ENCODE results near the gene TM6SF1.

Gene TM6SF1

DNA sequence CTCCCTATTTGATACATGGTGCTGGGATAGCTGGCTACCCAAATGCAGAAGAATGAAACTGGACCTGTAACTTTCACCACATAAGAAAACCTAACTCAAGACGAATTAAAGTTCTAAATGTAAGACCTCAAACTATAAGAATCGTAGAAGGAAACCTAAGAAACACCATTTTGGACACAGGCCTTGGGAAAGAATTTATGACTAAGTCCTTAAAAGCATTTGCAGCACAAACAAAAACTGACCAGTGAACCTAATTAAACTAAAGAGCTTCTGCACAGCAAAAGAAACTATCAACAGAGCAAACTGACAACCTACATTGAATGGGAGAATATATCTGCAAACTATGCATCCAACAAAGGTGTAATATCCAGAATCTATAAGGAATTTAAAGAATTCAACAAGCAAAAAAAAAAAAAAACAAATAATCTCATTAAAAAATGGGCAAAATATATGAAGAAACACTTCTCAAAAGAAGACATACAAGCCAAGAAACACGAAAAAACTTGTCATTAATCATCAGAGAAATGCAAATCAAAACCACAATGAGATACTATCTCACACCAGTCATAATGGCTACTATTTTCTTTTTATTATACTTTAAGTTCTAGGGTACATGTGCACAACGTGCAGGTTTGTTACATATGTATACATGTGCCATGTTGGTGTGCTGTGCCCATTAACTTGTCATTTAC is 63.2 kb downstream of the TM6SF1 start:
- no peak for DNase-seq (ENCODE audit: low read depth in 2 of 3, low spot score in 1 of 3)

GRCh38 chr15:83174891-83175290 is 67.4 kb downstream of the TM6SF1 start:
- no peak for DNase-seq (ENCODE audit: low read depth in 2 of 3, low spot score in 1 of 3)

- DNase-seq (ENCODE audit: low read depth in 2 of 3, low spot score in 1 of 3): no peak
Measured at GRCh38 chr15:83178390-83178789, 70.9 kb downstream of the TM6SF1 start.

GRCh38 chr15:83178869-83179325 is 71.5 kb downstream of the TM6SF1 start:
- no peak for DNase-seq (ENCODE audit: low read depth in 2 of 3, low spot score in 1 of 3)

- DNase-seq (ENCODE audit: low read depth in 2 of 3, low spot score in 1 of 3): no peak
Measured at GRCh38 chr15:83185561-83185960, 78.1 kb downstream of the TM6SF1 start.

Measured in stimulated activated CD4-positive, alpha-beta T cell treated with anti-CD3 and anti-CD28 coated beads, Interleukin-12 subunit alpha, Interleukin-12 subunit beta, amount 100 ng/mL, for 48 hours (primary cell).